IPS-18c (cell line): ENCODE measurements around the gene VSIR.

Experiments used
- H3K4me3 ChIP-seq: 2 replicates; pipeline ENCODE4 v1.7.0; 2013; ENCODE audit warnings: low read depth, mild to moderate bottlenecking, low read length, moderate library complexity; ENCODE audit not compliant: insufficient read depth
- H3K9me3 ChIP-seq: one replicate; pipeline ENCODE4 v1.6.1; 2013; ENCODE audit warnings: mild to moderate bottlenecking, low read length, moderate library complexity; ENCODE audit not compliant: control insufficient read depth, insufficient read depth

VSIR gene

GRCh38 chr10:71756311-71757191 is 16.8 kb downstream of the VSIR start:
- no peak overlapping the region for H3K4me3 ChIP-seq
- H3K9me3 ChIP-seq: peaks cover 3% of the 10 kb centered on the region

GRCh38 chr10:71755179-71755879 is 18.0 kb downstream of the VSIR start:
- no peaks in the 10 kb centered on the region for H3K9me3 ChIP-seq

GRCh38 chr10:71754562-71754961 is 18.8 kb downstream of the VSIR start:
- Histone ChIP-seq H3K4me3 (no peak overlapping the region), H3K9me3 (no peaks in the 10 kb centered on the region)

More at GRCh38 chr10:71755179-71755879, 18.0 kb downstream of the VSIR start:
- no peak overlapping the region for H3K4me3 ChIP-seq

- Histone ChIP-seq H3K9me3 (no peaks in the 10 kb centered on the region), H3K4me3 (no peak overlapping the region)
Measured at GRCh38 chr10:71753960-71754505, 19.3 kb downstream of the VSIR start.

- Histone ChIP-seq H3K9me3 (no peaks in the 10 kb centered on the region), H3K4me3 (no peak overlapping the region)
Measured at GRCh38 chr10:71753091-71753959, 20.0 kb downstream of the VSIR start.

GRCh38 chr10:71752391-71753090 is 20.8 kb downstream of the VSIR start:
- H3K9me3 ChIP-seq: no peaks in the 10 kb centered on the region
- H3K4me3 ChIP-seq: no peak overlapping the region

GRCh38 chr10:71751515-71752224 is 21.6 kb downstream of the VSIR start:
- H3K4me3 ChIP-seq: no peak overlapping the region
- H3K9me3 ChIP-seq: no peaks in the 10 kb centered on the region

GRCh38 chr10:71750986-71751385 is 22.3 kb downstream of the VSIR start:
- no peak overlapping the region for H3K4me3 ChIP-seq
- H3K9me3 ChIP-seq: no peaks in the 10 kb centered on the region

GRCh38 chr10:71750124-71750841 is 23.0 kb downstream of the VSIR start:
- H3K4me3 ChIP-seq: no peak overlapping the region

GRCh38 chr10:71749396-71749795 is 23.9 kb downstream of the VSIR start:
- H3K4me3 ChIP-seq: no peak overlapping the region
- no peaks in the 10 kb centered on the region for H3K9me3 ChIP-seq

More at GRCh38 chr10:71750124-71750841, 23.0 kb downstream of the VSIR start:
- no peaks in the 10 kb centered on the region for H3K9me3 ChIP-seq

- Histone ChIP-seq H3K9me3 (no peaks in the 10 kb centered on the region), H3K4me3 (no peak overlapping the region)
Measured at GRCh38 chr10:71748671-71749191, 24.6 kb downstream of the VSIR start.

- H3K4me3 ChIP-seq: no peak overlapping the region
Measured at GRCh38 chr10:71747551-71748523, 25.5 kb downstream of the VSIR start.

GRCh38 chr10:71747039-71747531 is 26.2 kb downstream of the VSIR start:
- H3K4me3 ChIP-seq: no peak overlapping the region
- H3K9me3 ChIP-seq: no peaks in the 10 kb centered on the region

More at GRCh38 chr10:71747551-71748523, 25.5 kb downstream of the VSIR start:
- no peaks in the 10 kb centered on the region for H3K9me3 ChIP-seq

GRCh38 chr10:71746344-71747037 is 26.8 kb downstream of the VSIR start:
- Histone ChIP-seq H3K9me3 (no peaks in the 10 kb centered on the region), H3K4me3 (no peak overlapping the region)
